ENCODE results near the gene CSN1S1.
A peak's percentile ranks its signal among the peaks of the same experiment; 100 is the strongest.
"Not testable (repeated sequence)": the region's sequence is repeated elsewhere in the genome, so short reads cannot be mapped to it uniquely, and the experiment has no call there.

The CSN1S1 gene

GRCh38 chr4:69930768-69931167 is at the start of gene CSN1S1:
Gene CSN1S1 (plus strand): TSS chr4:69931068. CDS start chr4:69932556, 1,488 bp downstream.
- DNase-seq = no peak

GRCh38 chr4:69881173-69881773 is 49.6 kb upstream of the CSN1S1 start:
- peak; percentile 34 for DNase-seq

GRCh38 chr4:69882150-69882549 is 48.7 kb upstream of the CSN1S1 start:
- DNase-seq = no peak

GRCh38 chr4:69888336-69888735 is 42.5 kb upstream of the CSN1S1 start:
- DNase-seq = no peak

- no peak for DNase-seq
These were observed 36.7 kb upstream of the CSN1S1 start for GRCh38 chr4:69894186-69894585.

- no peak for DNase-seq
These were observed 36.1 kb upstream of the CSN1S1 start for GRCh38 chr4:69894721-69895120.

- no peak for DNase-seq
These were observed 34.2 kb upstream of the CSN1S1 start for GRCh38 chr4:69896530-69897116.

GRCh38 chr4:69907151-69907550 is 23.7 kb upstream of the CSN1S1 start:
- no peak for DNase-seq

- no peak for DNase-seq
These were observed 21.7 kb upstream of the CSN1S1 start for GRCh38 chr4:69909195-69909594.

- no peak for DNase-seq
These were observed 20.7 kb upstream of the CSN1S1 start for GRCh38 chr4:69910016-69910782.

- DNase-seq = no peak
These were observed 10.0 kb upstream of the CSN1S1 start for GRCh38 chr4:69920874-69921273.

- not testable (repeated sequence) for DNase-seq
These were observed 7.0 kb upstream of the CSN1S1 start for GRCh38 chr4:69923782-69924410.

GRCh38 chr4:69934150-69934549 is 3.3 kb downstream of the CSN1S1 start:
- DNase-seq = no peak

- DNase-seq = no peak
These were observed 5.7 kb downstream of the CSN1S1 start for GRCh38 chr4:69936566-69936965.

- no peak for DNase-seq
These were observed 20.7 kb downstream of the CSN1S1 start for GRCh38 chr4:69951602-69952001.

- DNase-seq = no peak
These were observed 26.3 kb downstream of the CSN1S1 start for GRCh38 chr4:69957209-69957608.

GRCh38 chr4:69965628-69966027 is 34.8 kb downstream of the CSN1S1 start, which contains the start of gene CSN2:
Gene CSN2 (minus strand): TSS chr4:69965728. CDS start chr4:69960995, 4,733 bp downstream.
- no peak for DNase-seq

- DNase-seq = no peak
These were observed 39.2 kb downstream of the CSN1S1 start for GRCh38 chr4:69970071-69970470.

- no peak for DNase-seq
These were observed 43.8 kb downstream of the CSN1S1 start for GRCh38 chr4:69974631-69975030.

GRCh38 chr4:69977582-69977981 is 46.7 kb downstream of the CSN1S1 start:
- DNase-seq = no peak

- DNase-seq = peak; percentile 51
These were observed 53.2 kb downstream of the CSN1S1 start for GRCh38 chr4:69984030-69984443.

- no peak for DNase-seq
These were observed 55.8 kb downstream of the CSN1S1 start for GRCh38 chr4:69986663-69987062.

- no peak for DNase-seq
These were observed 60.1 kb downstream of the CSN1S1 start for GRCh38 chr4:69991016-69991415.

GRCh38 chr4:69994782-69995181 is 63.9 kb downstream of the CSN1S1 start:
- no peak for DNase-seq
